ENCODE results near the gene MYG1.

Gene MYG1

GRCh38 chr12:53324779-53325510, 25.4 kb downstream of the MYG1 start (continued):
- peak; percentile 97 for TF ChIP-seq ZNF2 (tag by site-specific recombination; IDR thresholded peaks at IDR 0.05)
- peak; percentile 93 for TF ChIP-seq KLF1 (tag by site-specific recombination; IDR thresholded peaks at IDR 0.05)
- TF ChIP-seq, protein P1, sequence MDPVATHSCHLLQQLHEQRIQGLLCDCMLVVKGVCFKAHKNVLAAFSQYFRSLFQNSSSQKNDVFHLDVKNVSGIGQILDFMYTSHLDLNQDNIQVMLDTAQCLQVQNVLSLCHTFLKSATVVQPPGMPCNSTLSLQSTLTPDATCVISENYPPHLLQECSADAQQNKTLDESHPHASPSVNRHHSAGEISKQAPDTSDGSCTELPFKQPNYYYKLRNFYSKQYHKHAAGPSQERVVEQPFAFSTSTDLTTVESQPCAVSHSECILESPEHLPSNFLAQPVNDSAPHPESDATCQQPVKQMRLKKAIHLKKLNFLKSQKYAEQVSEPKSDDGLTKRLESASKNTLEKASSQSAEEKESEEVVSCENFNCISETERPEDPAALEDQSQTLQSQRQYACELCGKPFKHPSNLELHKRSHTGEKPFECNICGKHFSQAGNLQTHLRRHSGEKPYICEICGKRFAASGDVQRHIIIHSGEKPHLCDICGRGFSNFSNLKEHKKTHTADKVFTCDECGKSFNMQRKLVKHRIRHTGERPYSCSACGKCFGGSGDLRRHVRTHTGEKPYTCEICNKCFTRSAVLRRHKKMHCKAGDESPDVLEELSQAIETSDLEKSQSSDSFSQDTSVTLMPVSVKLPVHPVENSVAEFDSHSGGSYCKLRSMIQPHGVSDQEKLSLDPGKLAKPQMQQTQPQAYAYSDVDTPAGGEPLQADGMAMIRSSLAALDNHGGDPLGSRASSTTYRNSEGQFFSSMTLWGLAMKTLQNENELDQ (tag by site-specific recombination; IDR thresholded peaks at IDR 0.05; ENCODE audit: low read depth) = no peak
- TF ChIP-seq ZNF121 (tag by site-specific recombination; IDR thresholded peaks at IDR 0.05) = no peak
- TF ChIP-seq ZNF155 (tag by site-specific recombination; IDR thresholded peaks at IDR 0.05) = no peak
- no peak for TF ChIP-seq OVOL3 (tag by site-specific recombination; IDR thresholded peaks at IDR 0.05)
- TF ChIP-seq TCF7L2 (IDR thresholded peaks at IDR 0.05; ENCODE audit: borderline replicate concordance, low read depth, low read length) = peak; percentile 94
- TF ChIP-seq, protein P2, sequence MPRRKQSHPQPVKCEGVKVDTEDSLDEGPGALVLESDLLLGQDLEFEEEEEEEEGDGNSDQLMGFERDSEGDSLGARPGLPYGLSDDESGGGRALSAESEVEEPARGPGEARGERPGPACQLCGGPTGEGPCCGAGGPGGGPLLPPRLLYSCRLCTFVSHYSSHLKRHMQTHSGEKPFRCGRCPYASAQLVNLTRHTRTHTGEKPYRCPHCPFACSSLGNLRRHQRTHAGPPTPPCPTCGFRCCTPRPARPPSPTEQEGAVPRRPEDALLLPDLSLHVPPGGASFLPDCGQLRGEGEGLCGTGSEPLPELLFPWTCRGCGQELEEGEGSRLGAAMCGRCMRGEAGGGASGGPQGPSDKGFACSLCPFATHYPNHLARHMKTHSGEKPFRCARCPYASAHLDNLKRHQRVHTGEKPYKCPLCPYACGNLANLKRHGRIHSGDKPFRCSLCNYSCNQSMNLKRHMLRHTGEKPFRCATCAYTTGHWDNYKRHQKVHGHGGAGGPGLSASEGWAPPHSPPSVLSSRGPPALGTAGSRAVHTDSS (tag by site-specific recombination; IDR thresholded peaks at IDR 0.05) = no peak
- peak; percentile 87 for TF ChIP-seq SP7 (tag by site-specific recombination; IDR thresholded peaks at IDR 0.05)
- peak; percentile 82 for TF ChIP-seq SP2 (tag by site-specific recombination; IDR thresholded peaks at IDR 0.05)
- no peak for TF ChIP-seq ZNF280D (tag by site-specific recombination; IDR thresholded peaks at IDR 0.05)
- TF ChIP-seq ZNF335 (tag by site-specific recombination; conservative IDR thresholded peaks at IDR 0.05) = peak; percentile 88
- TF ChIP-seq ZNF423 (tag by site-specific recombination; IDR thresholded peaks at IDR 0.05) = peak; percentile 97
- peak; percentile 81 for TF ChIP-seq WT1 (tag by site-specific recombination; IDR thresholded peaks at IDR 0.05)
- no peak for TF ChIP-seq MZF1 (tag by site-specific recombination; IDR thresholded peaks at IDR 0.05; ENCODE audit: borderline replicate concordance)
- TF ChIP-seq ZNF843 (tag by site-specific recombination; IDR thresholded peaks at IDR 0.05) = no peak; the same call in 1 of the 2 replicates
- TF ChIP-seq ZNF248 (tag by site-specific recombination; IDR thresholded peaks at IDR 0.05) = no peak
- peak; percentile 86; the same call in 1 of the 2 replicates for TF ChIP-seq ZFP69B (tag by site-specific recombination; IDR thresholded peaks at IDR 0.05)
- TF ChIP-seq, protein P3, sequence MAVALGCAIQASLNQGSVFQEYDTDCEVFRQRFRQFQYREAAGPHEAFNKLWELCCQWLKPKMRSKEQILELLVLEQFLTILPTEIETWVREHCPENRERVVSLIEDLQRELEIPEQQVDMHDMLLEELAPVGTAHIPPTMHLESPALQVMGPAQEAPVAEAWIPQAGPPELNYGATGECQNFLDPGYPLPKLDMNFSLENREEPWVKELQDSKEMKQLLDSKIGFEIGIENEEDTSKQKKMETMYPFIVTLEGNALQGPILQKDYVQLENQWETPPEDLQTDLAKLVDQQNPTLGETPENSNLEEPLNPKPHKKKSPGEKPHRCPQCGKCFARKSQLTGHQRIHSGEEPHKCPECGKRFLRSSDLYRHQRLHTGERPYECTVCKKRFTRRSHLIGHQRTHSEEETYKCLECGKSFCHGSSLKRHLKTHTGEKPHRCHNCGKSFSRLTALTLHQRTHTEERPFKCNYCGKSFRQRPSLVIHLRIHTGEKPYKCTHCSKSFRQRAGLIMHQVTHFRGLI (tag by site-specific recombination; IDR thresholded peaks at IDR 0.05) = peak; percentile 43
- peak; percentile 93 for TF ChIP-seq KLF7 (tag by site-specific recombination; IDR thresholded peaks at IDR 0.05; ENCODE audit: borderline replicate concordance)

Measured in HEK293 (cell line).